NCI-H1436 treated with DMSO at 0.1 percent for 48 hours (cell line): ENCODE measurements around the gene SPEM1.

Source experiments
- DNase-seq: peaks from one replicate; lab custom pipeline; 2025; lab: John Stamatoyannopoulos, UW

Gene SPEM1

DNA sequence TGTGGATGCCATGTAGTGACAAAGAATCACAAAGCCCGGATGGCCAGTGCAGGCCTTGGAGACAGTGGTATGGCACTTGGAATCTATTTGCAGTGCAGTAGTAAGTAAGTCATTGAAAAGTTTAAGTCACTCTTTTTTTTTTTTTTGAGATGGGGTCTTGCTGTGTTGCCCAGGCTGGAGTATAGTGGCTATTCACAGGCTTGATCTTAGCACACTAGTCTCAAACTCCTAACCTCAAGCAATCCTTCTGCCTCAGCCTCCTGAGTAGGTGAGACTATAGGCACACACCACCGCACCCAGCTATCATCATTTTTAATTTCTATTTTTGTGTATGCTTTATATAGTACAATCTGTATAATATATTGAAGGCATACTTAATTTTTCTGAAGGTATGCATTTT is 21.5 kb upstream of the SPEM1 start:
- no peak for DNase-seq

DNA sequence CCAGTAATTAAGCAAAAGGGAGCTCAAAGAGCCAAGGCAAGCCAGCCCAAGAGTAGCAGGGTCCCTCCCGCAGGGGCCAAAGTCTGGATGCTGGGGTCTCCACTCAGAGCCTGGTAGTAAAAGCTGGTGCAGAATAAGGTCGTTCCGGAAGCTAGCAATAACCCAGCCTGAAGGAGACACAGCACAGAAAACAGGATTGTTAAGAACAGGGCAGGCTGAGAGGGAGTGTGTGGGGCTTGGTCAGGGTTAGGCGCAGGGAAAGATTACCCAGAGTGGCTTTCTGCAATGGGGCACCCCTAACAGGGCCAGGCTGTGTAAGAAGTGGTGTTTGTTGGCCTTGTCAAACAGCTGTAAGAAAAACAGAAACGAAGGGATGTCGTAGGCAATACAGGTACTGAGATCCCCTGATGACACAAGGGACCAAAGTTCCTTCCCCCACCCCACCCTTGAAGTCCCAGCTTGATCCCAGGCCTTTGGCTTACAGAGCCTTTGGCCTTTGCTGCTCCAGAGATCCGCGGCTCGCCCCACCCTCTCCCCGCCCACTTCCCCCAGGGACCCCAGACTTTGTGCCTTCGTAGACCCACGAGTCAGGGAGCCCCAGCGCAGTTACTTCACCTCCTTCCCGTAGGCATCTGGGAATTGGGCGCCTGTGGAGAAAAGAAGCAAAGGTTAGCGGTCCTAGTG is 16.9 kb upstream of the SPEM1 start:
- DNase-seq = no peak

DNA sequence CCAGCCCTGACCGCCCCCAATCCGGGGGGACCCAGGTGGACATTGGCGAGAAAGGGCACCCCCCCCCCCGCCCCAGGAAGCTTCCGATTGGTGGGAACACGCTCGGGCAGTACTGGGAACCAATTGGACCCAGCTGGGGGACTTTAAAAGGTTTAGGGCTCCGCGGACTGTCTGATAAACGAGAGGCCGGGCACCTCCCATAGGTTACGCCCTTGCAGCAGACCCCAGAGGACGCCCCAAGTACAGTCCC is 16.5 kb upstream of the SPEM1 start:
- DNase-seq = no peak

DNA sequence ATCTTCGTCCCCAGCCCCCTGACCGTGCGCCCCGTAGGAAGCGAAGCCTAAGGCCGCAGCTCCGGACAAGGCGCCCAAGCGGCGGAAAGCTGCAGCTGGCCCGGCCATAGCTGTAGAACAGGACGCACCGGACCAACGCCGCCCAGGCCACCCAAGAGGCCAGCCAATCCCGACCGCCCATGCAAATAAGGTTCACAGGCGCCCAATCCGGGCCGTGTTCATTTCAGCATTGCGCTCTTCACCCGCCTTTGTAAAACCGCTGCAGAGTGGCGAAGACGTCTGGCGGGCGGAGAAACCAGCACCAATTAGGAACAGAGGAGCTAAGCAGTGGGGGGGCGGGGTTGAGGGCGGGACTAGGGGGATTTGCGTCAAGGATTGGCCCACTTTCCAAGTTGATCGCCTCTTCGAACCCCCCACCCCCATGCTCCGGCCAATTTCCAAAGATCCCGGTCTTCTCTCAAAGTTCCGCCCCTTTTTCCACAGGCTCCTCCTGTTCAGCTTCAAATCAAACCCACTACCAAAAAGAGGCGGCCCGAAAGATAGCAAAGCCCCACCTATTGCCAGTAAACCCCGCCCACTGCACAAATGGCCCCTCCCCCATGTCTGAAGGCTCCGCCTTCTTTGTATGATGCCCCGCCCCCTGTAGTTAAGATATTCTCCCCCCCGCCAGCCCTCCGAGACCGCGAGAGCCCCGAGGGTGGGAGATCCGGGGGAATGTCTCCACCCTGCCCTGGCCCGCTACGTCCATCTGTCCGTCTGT is 16.0 kb upstream of the SPEM1 start, which contains the start of gene TMEM256:
Gene TMEM256, minus strand, starts transcription at position 121 of the 760 bp plus-strand sequence. Its CDS starts 13 bp downstream, at position 108.
- peak; percentile 96 for DNase-seq

DNA sequence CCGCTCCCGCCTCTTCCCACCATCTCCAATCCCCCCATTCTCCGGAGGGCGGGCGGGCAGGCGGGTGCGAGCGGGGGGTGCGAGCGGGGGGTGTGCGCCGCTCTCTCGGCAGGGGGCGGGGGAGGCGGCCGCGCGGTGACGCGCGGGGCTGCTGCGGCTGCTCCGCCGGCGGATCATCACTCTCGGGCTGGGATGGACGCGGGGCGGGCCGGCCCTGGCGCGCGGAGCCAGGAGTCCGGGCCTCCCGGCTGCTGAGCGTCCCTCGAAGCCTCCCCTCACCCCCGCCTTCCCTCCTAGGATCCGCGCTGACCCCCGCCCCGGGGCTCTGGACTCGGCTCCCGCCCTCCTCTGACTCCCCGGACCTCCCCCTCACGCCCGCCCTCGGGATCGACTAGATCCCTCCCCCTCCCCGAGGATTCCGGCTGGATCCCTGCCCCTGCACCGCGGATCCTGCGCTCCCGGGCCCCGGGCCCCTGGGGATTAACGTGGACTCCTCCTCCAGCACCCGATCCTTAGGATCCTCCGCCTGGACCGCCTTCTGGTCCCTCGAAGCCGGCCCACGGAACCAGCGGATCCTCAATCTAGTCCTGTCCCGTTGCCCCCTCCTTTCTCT is 15.3 kb upstream of the SPEM1 start:
- DNase-seq = no peak

DNA sequence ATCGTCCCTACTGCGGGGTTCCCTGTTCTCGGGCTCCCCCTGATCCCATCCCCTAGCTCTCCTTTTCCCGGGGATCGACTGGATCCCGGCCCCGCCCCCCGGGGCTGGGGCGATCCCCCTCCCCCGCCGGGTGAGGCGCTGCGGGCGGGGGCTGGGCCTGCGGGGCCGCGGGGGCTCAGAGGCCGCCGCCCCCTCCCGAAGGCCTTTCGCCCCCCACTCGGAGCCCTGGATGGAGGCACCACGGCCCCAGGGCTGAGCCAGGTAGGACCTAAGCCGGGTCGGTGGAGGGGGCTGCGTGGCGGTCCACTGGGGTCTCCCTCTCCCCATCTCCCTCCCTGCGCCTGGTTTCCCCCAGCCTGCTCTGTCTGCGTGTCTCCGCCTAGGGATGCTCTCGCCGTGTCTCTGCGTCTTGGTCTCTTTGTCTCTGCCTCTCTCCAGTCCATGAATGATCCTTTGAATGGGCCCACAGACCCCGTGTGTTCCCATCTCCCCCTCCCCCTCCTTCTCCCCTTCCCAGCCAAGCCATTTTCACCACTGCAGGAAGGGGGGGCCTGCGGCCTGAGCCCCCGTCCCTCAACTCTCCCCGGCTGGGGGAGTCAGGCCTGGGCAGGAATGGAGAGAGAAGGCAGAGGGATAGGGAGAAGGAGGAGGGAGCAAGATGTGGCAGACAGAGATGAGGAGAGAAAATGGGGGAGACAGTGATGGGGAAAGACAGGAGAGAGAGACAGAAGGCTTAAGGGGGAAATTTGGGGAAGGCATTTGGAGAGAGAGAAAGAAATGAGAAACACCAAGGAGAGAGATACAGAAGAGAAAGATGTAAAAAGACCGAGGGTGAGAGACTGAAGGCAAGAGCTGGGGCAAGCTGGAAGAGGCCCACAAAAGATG is 14.5 kb upstream of the SPEM1 start:
- DNase-seq = no peak

DNA sequence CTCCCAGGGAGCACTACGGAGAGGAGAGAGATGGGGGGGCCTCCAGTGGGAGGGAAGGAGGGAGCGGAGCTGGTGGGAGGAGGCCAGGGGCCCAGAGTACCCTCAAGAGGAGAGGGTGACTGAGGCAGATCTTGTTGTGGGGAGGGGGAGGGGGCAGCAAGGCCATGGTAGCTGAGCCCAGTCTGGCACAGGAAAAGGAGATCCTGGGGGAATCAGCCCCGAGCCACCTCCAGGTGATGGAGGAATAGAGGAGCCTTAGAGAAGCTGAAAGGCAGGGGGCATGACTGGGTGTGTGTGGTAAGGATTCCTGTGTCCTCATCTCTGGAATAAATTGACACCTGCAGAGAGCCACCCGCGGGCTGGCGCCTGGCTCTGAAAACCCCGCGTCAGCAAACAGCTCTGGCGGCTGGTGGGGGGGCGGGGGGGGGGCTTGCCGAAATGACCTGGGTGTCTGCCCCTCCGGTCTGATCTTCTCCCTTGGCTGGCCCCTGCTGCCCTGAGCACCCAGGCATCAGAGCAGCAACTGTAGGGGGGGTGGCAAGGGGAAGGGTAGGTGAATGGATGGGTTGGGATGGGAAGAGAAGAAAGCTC is 13.8 kb upstream of the SPEM1 start:
- DNase-seq = no peak

DNA sequence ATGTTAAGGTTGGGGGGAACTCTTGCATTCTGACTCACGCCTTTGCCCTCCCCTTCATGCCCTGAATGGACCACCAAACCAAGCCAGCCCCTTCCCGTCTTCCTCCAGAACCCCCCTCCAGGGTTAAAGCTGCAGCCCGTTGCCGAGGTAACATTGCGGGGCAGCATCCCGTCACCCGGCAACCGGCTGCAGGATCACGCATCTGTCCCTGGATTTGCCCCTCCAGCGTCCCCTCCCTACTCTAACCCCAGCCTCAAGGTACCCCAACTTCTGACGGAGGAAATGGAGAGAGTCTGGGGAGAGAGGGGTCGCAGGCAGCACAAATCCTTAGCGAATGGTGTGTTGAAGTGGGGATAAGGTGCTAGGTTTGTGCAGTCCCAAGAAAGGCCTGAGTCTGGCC is 13.0 kb upstream of the SPEM1 start:
- no peak for DNase-seq

DNA sequence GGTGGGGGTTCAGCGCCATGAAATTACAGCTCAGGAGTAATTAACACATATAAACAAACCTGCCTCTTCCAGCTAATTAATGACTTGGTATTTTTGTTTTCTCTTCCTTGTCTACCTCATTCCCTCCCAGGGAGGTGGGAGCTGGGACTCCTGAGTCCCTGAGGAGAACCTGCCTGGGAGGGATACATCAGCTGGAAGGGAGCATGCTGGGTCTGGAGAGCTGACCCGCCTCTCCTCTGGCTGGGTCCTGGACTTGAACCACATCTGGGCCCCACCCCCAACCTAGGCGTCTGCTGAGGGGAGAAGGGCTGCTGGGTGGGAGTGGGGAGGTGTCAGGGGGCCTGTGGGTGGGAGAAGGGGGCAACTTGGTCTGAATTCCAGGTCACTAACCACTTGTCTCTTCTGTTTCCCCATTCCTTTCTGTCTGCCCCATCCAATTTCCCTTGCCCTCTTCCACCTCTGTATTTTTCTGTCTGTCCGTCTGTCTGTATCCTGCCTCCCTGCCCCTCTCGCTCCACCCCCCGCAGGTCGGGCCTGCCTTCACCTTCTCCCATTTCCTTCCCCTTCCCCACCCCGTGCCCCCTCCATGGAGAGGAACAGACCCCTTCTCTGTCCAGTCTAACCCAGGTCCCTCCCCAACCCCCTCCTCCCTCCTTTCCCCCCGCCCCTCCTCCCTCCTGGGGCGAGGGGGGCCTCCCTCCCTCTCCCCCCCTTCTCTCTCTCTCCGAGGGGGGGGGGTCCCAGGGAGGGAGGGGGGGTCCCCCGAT is 12.5 kb upstream of the SPEM1 start, which contains the start of gene NLGN2:
Gene NLGN2, plus strand, starts transcription at position 361 of the 767 bp plus-strand sequence. CDS start 411 bp downstream, outside the sequence.
- no peak for DNase-seq

DNA sequence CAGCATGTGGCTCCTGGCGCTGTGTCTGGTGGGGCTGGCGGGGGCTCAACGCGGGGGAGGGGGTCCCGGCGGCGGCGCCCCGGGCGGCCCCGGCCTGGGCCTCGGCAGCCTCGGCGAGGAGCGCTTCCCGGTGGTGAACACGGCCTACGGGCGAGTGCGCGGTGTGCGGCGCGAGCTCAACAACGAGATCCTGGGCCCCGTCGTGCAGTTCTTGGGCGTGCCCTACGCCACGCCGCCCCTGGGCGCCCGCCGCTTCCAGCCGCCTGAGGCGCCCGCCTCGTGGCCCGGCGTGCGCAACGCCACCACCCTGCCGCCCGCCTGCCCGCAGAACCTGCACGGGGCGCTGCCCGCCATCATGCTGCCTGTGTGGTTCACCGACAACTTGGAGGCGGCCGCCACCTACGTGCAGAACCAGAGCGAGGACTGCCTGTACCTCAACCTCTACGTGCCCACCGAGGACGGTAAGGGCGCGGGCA is 11.8 kb upstream of the SPEM1 start:
- DNase-seq = no peak

DNA sequence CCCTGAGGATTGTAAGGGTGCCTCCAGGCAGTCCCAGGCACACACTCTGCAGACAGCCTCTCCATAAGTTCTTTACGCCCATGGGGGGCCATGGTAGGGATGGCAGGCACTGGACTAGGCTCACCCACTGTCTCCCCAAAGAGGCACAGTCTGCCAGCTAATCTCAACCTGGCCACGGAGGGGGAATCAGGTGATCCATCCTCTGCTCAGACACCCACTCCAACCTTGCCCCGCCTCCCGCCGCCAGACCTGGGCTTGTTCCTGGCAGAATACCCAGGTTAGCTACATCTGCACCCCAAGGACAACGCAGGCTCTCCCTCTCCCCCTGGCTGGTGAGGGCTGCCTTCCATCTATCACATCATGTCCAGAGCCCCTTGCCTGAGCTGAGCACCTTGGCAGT is 11.3 kb upstream of the SPEM1 start:
- no peak for DNase-seq

DNA sequence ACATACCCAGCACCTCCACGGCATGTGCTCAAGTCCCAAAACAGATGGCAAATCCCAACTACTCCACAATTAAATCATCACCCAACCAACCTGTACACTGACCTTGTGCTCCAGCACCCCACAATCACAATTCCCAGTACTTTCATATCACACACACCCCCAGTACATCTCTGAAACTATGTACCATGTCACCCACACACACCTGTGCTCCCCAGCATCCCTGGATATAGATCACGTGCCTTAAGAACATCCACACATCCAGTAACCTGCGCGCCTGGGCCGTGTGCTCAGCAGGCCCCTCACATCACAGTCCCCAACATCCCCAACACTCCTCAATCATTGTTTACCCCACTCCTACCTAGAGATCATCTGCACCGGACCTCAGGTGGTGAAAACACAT is 10.4 kb upstream of the SPEM1 start:
- DNase-seq = no peak

DNA sequence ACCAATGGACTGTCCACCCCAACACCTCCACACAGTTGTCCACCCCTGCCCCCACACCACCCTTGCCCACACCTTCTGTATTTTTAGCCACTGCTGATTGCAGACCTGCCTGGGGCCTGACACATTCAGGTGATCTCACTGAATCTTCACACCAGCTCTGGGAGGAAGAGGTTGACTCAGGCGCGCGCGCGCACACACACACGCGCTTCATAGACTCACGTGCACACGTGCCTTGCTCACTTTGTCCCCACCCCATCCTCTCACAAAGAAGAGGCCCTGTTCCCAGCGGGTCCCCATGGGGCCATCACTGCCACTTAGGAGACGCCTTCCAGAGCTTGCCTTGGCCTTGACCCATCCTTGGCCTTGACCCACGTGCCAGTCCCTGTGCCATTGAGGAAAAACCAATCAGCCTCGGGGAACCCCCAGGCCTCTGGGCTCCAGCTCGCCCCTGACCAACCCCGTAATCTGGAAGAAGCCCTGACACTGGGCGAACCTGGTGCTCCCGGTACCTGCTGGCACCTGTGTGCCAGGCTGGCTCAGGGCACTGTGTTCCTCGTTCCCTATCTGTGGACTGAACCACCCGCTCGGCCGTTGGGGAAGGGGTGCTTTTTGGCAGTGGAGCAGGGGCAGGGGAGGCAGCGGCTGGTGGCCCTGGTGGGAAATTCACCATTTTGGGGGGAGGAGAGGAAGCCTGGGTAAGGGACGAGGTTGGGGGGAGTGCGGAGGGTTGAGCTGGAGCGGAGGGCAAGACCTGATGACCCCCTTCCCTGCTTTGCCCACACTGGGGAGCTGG is 9.3 kb upstream of the SPEM1 start:
- no peak for DNase-seq

DNA sequence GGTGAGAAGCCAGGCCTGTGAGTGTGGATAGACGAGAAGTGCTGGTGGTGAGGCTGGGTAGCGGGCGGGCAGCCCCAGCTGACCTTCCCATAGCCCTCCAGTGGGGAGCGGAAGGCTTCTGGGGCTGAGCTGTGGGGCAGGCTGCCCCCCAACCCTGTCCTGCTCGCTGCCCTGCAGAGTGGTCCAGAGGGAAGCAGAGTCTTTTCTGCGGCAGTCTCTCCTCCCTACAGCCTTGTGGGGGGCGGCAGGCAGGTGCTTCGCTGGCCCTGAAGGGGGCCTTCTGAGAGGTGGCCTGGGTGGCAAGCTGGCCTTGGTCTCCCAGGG is 8.7 kb upstream of the SPEM1 start:
- no peak for DNase-seq

DNA sequence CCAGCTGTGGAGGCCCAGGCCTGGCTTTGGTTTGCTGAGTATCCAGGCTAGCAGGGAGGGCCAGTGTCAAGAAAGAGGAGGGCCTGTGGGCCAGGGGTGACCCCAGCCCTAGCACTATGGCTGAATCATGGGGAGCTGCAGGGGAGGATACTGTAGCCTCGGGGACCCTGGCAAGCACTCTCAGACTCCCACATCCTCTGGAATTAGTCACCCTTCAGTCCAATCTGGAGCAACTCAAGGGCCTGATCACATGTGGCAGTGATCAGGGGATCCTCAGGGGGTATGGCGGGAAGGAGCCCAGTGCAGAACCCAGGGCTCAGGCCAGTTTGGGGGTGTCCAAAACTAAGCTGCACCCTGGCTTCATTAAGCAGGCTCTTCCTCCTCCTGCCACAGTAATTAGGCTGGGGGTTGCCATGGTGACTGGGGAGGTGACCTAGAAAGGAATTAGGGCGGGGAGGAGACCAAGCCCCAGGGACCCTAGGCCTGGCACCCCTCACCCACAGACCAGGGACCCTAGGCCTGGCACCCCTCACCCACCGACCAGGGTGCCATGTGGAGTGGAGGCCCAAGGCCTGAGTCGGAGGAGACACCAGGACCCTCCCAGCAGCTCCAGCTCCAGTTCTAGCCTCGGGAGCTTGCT is 6.7 kb upstream of the SPEM1 start:
- no peak for DNase-seq

DNA sequence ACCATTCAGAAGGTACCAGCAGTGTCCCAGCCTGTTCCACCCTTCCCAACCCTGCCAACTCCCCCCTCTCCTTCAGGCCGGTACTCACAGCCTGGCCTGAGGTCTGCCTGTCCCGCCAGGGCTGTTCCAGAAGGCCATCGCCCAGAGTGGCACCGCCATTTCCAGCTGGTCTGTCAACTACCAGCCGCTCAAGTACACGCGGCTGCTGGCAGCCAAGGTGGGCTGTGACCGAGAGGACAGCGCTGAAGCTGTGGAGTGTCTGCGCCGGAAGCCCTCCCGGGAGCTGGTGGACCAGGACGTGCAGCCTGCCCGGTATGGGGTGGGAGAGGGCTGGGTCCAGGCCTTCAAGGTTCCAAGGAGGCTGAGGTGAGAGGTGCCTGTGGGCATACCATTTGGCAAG is 5.3 kb upstream of the SPEM1 start:
- no peak for DNase-seq

DNA sequence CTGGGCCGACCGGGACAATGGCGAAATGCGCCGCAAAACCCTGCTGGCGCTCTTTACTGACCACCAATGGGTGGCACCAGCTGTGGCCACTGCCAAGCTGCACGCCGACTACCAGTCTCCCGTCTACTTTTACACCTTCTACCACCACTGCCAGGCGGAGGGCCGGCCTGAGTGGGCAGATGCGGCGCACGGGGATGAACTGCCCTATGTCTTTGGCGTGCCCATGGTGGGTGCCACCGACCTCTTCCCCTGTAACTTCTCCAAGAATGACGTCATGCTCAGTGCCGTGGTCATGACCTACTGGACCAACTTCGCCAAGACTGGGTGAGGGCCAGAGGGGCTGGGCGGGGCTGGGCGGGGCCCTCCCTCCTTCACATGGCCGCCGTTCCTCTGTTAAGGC is 4.3 kb upstream of the SPEM1 start:
- DNase-seq = no peak

DNA sequence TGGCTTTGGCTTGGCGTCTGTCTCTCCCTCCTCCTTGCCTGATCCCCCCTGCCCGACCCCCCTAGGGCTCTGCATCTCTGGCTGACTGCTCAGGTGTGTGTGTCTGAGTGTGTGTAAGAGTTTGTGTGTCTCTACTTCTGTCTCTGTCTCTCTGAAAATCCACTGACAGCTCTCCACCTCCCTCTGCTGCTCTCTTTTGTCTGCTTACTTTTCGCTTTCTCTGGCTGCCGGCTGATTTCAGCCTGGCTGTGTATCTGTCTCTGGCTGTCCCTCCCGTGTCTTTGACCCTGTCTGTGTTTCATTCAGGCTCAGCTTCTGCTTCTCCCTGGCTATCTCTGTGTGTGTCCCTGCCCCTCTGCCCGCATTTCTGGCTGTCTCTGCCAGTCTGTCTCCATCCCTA is 3.8 kb upstream of the SPEM1 start:
- DNase-seq = no peak

DNA sequence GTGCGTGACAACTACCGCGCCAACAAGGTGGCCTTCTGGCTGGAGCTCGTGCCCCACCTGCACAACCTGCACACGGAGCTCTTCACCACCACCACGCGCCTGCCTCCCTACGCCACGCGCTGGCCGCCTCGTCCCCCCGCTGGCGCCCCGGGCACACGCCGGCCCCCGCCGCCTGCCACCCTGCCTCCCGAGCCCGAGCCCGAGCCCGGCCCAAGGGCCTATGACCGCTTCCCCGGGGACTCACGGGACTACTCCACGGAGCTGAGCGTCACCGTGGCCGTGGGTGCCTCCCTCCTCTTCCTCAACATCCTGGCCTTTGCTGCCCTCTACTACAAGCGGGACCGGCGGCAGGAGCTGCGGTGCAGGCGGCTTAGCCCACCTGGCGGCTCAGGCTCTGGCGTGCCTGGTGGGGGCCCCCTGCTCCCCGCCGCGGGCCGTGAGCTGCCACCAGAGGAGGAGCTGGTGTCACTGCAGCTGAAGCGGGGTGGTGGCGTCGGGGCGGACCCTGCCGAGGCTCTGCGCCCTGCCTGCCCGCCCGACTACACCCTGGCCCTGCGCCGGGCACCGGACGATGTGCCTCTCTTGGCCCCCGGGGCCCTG is 3.0 kb upstream of the SPEM1 start:
- DNase-seq = no peak
